ENCODE measurements around the gene C10orf90.

C10orf90 gene

DNA sequence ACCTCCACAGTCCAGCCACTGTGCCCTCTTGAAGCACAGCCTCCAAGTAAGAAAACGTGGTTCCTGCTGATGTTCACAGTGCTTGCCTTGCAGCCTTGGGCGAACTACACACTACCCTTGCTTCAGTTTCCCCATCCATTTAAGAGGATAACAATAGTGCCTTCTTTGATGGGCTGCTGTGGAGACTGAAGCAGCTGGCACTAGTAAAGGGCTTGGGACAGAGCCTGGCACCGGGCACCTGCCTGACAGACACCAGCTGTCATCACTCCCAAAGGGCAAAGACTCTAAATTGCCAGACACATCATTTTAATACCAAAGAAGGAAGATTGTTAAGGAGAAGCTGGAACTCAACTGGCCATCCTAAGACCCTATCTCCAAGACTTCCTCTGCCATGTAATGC is 3.1 kb upstream of the C10orf90 start:
- TF ChIP-seq, protein P1, sequence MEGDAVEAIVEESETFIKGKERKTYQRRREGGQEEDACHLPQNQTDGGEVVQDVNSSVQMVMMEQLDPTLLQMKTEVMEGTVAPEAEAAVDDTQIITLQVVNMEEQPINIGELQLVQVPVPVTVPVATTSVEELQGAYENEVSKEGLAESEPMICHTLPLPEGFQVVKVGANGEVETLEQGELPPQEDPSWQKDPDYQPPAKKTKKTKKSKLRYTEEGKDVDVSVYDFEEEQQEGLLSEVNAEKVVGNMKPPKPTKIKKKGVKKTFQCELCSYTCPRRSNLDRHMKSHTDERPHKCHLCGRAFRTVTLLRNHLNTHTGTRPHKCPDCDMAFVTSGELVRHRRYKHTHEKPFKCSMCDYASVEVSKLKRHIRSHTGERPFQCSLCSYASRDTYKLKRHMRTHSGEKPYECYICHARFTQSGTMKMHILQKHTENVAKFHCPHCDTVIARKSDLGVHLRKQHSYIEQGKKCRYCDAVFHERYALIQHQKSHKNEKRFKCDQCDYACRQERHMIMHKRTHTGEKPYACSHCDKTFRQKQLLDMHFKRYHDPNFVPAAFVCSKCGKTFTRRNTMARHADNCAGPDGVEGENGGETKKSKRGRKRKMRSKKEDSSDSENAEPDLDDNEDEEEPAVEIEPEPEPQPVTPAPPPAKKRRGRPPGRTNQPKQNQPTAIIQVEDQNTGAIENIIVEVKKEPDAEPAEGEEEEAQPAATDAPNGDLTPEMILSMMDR (IDR thresholded peaks at IDR 0.05) = no peak
- H3K9me3 ChIP-seq = no peaks in the 10 kb centered on the region
- H3K27me3 ChIP-seq = no peaks in the 10 kb centered on the region
- H3K27ac ChIP-seq = no peak overlapping the region
- no peaks in the 10 kb centered on the region for H3K4me1 ChIP-seq (ENCODE audit: control insufficient read depth in 1 of 2, insufficient read depth in 1 of 2, low read depth in 1 of 2, low read length in 1 of 2)
- H3K36me3 ChIP-seq = no peaks in the 10 kb centered on the region
- no peak overlapping the region for H3K4me3 ChIP-seq (ENCODE audit: low read depth in 1 of 2, low read length in 1 of 2)

DNA sequence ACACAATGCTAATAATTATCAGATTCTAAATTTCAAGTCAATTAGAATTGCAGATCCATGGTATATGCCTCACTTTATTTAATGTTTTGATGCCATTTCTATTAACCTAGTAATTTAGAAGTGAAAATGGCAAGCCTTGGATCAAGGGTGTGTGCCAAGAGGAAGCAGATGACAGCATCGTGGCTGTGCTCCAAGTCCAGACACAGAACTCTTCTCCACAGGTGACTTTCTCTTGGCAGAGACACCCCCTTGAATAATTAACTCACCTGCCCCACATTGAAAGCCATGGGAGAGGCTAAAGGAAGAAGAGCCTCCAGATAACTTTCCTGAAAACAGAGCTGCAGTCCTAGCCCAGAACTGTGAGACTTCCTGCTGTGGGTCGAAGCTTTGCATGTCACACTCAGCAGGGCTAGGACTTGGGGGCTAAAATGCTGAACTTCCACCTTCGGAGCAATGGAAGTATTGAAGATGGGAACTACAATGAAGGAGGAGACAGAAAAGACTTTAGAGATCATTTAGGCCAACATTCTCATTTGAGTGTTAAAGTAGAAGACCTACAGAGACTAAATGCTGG is 996 bp upstream of the C10orf90 start:
- Histone ChIP-seq H3K4me3 (ENCODE audit: low read depth in 1 of 2, low read length in 1 of 2) (no peak overlapping the region), H3K27ac (no peak overlapping the region), H3K27me3 (no peaks in the 10 kb centered on the region), H3K4me1 (ENCODE audit: control insufficient read depth in 1 of 2, insufficient read depth in 1 of 2, low read depth in 1 of 2, low read length in 1 of 2) (no peaks in the 10 kb centered on the region), H3K36me3 (no peaks in the 10 kb centered on the region), H3K9me3 (no peaks in the 10 kb centered on the region)
- TF ChIP-seq, protein P1 (IDR thresholded peaks at IDR 0.05) = no peak

DNA sequence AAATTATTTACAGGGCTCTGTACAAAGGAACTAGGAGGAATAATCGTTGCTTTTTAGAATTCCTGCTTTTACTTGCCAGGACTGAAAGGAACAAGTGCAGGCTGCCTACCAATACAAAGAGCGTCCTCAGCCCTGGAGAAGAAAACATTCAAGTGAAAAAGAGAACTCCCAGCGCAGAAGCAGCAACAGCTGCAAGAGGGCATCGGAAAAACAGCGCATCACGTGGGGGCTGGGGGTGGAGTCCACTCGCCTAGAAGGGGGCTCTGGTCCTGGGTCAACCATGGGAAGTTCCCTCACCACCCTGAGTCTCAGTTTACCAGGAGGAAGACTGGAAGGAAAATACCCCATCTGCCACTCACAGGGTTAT is 385 bp upstream of the C10orf90 start:
- Histone ChIP-seq H3K27me3 (no peaks in the 10 kb centered on the region), H3K4me1 (ENCODE audit: control insufficient read depth in 1 of 2, insufficient read depth in 1 of 2, low read depth in 1 of 2, low read length in 1 of 2) (no peaks in the 10 kb centered on the region), H3K36me3 (no peaks in the 10 kb centered on the region), H3K27ac (no peak overlapping the region), H3K4me3 (ENCODE audit: low read depth in 1 of 2, low read length in 1 of 2) (no peak overlapping the region), H3K9me3 (no peaks in the 10 kb centered on the region)
- TF ChIP-seq, protein P1 (IDR thresholded peaks at IDR 0.05) = no peak

GRCh38 chr10:126669168-126669567 is 1.3 kb downstream of the C10orf90 start:
- Histone ChIP-seq H3K36me3 (no peaks in the 10 kb centered on the region), H3K27ac (no peak overlapping the region), H3K4me3 (ENCODE audit: low read depth in 1 of 2, low read length in 1 of 2) (no peak overlapping the region), H3K4me1 (ENCODE audit: control insufficient read depth in 1 of 2, insufficient read depth in 1 of 2, low read depth in 1 of 2, low read length in 1 of 2) (no peaks in the 10 kb centered on the region), H3K27me3 (no peaks in the 10 kb centered on the region), H3K9me3 (no peaks in the 10 kb centered on the region)
- TF ChIP-seq, protein P1 (IDR thresholded peaks at IDR 0.05) = no peak

GRCh38 chr10:126668505-126668904 is 2.0 kb downstream of the C10orf90 start:
- H3K9me3 ChIP-seq = no peaks in the 10 kb centered on the region
- TF ChIP-seq, protein P1 (IDR thresholded peaks at IDR 0.05) = no peak
- H3K4me3 ChIP-seq (ENCODE audit: low read depth in 1 of 2, low read length in 1 of 2) = no peak overlapping the region
- no peaks in the 10 kb centered on the region for H3K4me1 ChIP-seq (ENCODE audit: control insufficient read depth in 1 of 2, insufficient read depth in 1 of 2, low read depth in 1 of 2, low read length in 1 of 2)
- no peaks in the 10 kb centered on the region for H3K36me3 ChIP-seq
- H3K27me3 ChIP-seq = no peaks in the 10 kb centered on the region
- no peak overlapping the region for H3K27ac ChIP-seq

GRCh38 chr10:126667568-126667967 is 2.9 kb downstream of the C10orf90 start:
- H3K27me3 ChIP-seq = no peaks in the 10 kb centered on the region
- TF ChIP-seq, protein P1 (IDR thresholded peaks at IDR 0.05) = no peak
- H3K4me1 ChIP-seq (ENCODE audit: control insufficient read depth in 1 of 2, insufficient read depth in 1 of 2, low read depth in 1 of 2, low read length in 1 of 2) = no peaks in the 10 kb centered on the region
- no peaks in the 10 kb centered on the region for H3K36me3 ChIP-seq
- no peaks in the 10 kb centered on the region for H3K9me3 ChIP-seq
- H3K4me3 ChIP-seq (ENCODE audit: low read depth in 1 of 2, low read length in 1 of 2) = no peak overlapping the region
- no peak overlapping the region for H3K27ac ChIP-seq

All from neutrophil (primary cell).